ENCODE data around the gene GCLC.

The GCLC gene

DNA sequence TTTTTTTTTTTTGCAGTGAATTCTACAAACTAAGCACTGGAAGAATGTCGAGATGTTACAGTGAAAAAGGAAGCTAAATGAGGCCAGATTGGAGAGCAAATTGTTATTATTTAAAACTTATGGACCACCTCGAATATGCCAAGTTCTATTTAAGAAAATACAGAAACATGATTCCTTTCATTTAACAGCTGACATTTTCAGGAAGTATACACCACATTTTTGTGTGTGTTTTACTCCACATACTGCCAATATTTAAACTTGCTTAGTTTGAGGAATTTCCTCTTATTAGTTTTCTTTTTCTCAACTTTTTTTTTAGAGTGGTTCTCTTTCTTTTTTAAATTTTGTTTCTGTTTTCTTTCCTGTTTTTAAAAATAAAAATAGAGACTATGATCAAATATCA is 37.0 kb upstream of the GCLC start (continued):
- TF ChIP-seq HOXA7 (CRISPR knock-in tag; IDR thresholded peaks at IDR 0.05; ENCODE audit: borderline replicate concordance) (no peak), ZNF623 (tag by site-specific recombination; IDR thresholded peaks at IDR 0.05) (no peak)
- TF ChIP-seq, protein P1, sequence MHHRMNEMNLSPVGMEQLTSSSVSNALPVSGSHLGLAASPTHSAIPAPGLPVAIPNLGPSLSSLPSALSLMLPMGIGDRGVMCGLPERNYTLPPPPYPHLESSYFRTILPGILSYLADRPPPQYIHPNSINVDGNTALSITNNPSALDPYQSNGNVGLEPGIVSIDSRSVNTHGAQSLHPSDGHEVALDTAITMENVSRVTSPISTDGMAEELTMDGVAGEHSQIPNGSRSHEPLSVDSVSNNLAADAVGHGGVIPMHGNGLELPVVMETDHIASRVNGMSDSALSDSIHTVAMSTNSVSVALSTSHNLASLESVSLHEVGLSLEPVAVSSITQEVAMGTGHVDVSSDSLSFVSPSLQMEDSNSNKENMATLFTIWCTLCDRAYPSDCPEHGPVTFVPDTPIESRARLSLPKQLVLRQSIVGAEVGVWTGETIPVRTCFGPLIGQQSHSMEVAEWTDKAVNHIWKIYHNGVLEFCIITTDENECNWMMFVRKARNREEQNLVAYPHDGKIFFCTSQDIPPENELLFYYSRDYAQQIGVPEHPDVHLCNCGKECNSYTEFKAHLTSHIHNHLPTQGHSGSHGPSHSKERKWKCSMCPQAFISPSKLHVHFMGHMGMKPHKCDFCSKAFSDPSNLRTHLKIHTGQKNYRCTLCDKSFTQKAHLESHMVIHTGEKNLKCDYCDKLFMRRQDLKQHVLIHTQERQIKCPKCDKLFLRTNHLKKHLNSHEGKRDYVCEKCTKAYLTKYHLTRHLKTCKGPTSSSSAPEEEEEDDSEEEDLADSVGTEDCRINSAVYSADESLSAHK (tag by site-specific recombination; IDR thresholded peaks at IDR 0.05), result no peak
- TF ChIP-seq, protein P2, sequence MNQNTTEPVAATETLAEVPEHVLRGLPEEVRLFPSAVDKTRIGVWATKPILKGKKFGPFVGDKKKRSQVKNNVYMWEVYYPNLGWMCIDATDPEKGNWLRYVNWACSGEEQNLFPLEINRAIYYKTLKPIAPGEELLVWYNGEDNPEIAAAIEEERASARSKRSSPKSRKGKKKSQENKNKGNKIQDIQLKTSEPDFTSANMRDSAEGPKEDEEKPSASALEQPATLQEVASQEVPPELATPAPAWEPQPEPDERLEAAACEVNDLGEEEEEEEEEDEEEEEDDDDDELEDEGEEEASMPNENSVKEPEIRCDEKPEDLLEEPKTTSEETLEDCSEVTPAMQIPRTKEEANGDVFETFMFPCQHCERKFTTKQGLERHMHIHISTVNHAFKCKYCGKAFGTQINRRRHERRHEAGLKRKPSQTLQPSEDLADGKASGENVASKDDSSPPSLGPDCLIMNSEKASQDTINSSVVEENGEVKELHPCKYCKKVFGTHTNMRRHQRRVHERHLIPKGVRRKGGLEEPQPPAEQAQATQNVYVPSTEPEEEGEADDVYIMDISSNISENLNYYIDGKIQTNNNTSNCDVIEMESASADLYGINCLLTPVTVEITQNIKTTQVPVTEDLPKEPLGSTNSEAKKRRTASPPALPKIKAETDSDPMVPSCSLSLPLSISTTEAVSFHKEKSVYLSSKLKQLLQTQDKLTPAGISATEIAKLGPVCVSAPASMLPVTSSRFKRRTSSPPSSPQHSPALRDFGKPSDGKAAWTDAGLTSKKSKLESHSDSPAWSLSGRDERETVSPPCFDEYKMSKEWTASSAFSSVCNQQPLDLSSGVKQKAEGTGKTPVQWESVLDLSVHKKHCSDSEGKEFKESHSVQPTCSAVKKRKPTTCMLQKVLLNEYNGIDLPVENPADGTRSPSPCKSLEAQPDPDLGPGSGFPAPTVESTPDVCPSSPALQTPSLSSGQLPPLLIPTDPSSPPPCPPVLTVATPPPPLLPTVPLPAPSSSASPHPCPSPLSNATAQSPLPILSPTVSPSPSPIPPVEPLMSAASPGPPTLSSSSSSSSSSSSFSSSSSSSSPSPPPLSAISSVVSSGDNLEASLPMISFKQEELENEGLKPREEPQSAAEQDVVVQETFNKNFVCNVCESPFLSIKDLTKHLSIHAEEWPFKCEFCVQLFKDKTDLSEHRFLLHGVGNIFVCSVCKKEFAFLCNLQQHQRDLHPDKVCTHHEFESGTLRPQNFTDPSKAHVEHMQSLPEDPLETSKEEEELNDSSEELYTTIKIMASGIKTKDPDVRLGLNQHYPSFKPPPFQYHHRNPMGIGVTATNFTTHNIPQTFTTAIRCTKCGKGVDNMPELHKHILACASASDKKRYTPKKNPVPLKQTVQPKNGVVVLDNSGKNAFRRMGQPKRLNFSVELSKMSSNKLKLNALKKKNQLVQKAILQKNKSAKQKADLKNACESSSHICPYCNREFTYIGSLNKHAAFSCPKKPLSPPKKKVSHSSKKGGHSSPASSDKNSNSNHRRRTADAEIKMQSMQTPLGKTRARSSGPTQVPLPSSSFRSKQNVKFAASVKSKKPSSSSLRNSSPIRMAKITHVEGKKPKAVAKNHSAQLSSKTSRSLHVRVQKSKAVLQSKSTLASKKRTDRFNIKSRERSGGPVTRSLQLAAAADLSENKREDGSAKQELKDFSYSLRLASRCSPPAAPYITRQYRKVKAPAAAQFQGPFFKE (tag by site-specific recombination; IDR thresholded peaks at IDR 0.05; ENCODE audit: borderline replicate concordance), result no peak

DNA sequence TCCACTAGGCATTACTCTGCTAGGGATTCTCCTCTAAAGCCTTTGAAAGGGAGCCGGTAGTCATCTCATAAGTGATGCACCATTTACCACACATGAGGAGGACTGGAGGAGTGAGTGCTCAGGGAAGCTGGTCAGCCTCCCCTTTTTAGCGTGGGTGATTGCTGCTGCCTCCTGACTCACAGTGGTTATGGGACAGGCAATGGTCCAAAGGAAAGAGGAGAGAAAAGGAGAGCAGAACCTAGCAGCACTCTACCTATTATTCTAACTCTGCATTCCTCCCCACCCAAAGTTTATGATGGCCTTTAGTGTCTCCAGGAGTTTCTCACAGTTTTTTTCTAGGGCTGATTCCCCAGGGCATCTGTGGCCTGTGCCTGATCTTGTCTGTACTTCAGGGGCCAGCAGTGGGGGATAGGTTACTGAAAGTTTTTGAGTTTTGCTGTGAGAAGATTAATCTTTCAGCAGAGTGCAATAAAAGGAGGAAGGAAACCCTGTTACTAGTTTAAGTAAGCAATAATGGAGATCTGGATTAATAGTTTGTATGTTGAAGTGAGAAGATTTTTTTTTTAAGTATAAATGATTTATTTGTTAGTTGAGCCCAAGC is 36.4 kb upstream of the GCLC start:
- POLR2A ChIA-PET, result no interaction called here
- Histone ChIP-seq H3K36me3 (ENCODE audit: control insufficient read depth in 2 of 2, insufficient read depth in 1 of 2, low read length in 2 of 2) (no peaks in the 10 kb centered on the region), H3K27ac (ENCODE audit: extremely low read depth, low read depth, low read length) (no peak overlapping the region), H3K9me3 (ENCODE audit: control insufficient read depth, insufficient read depth, low read depth, low read length) (no peaks in the 10 kb centered on the region), H3K4me3 (ENCODE audit: low read depth, low read length) (no peak overlapping the region), H3K4me1 (ENCODE audit: control insufficient read depth, insufficient read depth, low read length) (no peaks in the 10 kb centered on the region)
- peak; percentile 68 for TF ChIP-seq WT1 (tag by site-specific recombination; IDR thresholded peaks at IDR 0.05)
- no peak for TF ChIP-seq SP7 (tag by site-specific recombination; IDR thresholded peaks at IDR 0.05)
- peak; percentile 38; the same call in 1 of the 2 replicates for TF ChIP-seq ZFHX2 (tag by site-specific recombination; conservative IDR thresholded peaks at IDR 0.05)
- TF ChIP-seq FEZF1 (tag by site-specific recombination; IDR thresholded peaks at IDR 0.05), result 0 out of 2 replicates have a peak, but pooled peaks have one; percentile 13
- no peak for TF ChIP-seq ZNF664 (tag by site-specific recombination; IDR thresholded peaks at IDR 0.05)
- TF ChIP-seq ZBTB17 (tag by site-specific recombination; IDR thresholded peaks at IDR 0.05), result peak; percentile 56
- TF ChIP-seq EGR2 (tag by site-specific recombination; IDR thresholded peaks at IDR 0.05; ENCODE audit: low read depth), result 0 out of 2 replicates have a peak, but pooled peaks have one; percentile 17
- TF ChIP-seq, protein P3, sequence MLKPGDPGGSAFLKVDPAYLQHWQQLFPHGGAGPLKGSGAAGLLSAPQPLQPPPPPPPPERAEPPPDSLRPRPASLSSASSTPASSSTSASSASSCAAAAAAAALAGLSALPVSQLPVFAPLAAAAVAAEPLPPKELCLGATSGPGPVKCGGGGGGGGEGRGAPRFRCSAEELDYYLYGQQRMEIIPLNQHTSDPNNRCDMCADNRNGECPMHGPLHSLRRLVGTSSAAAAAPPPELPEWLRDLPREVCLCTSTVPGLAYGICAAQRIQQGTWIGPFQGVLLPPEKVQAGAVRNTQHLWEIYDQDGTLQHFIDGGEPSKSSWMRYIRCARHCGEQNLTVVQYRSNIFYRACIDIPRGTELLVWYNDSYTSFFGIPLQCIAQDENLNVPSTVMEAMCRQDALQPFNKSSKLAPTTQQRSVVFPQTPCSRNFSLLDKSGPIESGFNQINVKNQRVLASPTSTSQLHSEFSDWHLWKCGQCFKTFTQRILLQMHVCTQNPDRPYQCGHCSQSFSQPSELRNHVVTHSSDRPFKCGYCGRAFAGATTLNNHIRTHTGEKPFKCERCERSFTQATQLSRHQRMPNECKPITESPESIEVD (tag by site-specific recombination; IDR thresholded peaks at IDR 0.05), result peak; percentile 69
- TF ChIP-seq KLF7 (tag by site-specific recombination; IDR thresholded peaks at IDR 0.05; ENCODE audit: borderline replicate concordance), result no peak
- no peak for TF ChIP-seq HOXC10 (CRISPR knock-in tag; IDR thresholded peaks at IDR 0.05)
- TF ChIP-seq KLF1 (tag by site-specific recombination; IDR thresholded peaks at IDR 0.05), result no peak
- CTCF ChIA-PET, result interaction anchor here (0.7 kb wide), 2 partner anchors 19 to 375 kb away, joined by 3 to 7 read pairs; no protein-coding TSS in a partner anchor
